Fibroblast of skin of left biceps (primary cell): ENCODE data around the gene PAM.

Experiments
- DNase-seq, 2 experiments: peaks; one replicate each; pipeline ENCODE4 v3.0.0-alpha.2; 2013; ENCODE audit warnings: low read depth in 2 of 2

The PAM gene

DNA sequence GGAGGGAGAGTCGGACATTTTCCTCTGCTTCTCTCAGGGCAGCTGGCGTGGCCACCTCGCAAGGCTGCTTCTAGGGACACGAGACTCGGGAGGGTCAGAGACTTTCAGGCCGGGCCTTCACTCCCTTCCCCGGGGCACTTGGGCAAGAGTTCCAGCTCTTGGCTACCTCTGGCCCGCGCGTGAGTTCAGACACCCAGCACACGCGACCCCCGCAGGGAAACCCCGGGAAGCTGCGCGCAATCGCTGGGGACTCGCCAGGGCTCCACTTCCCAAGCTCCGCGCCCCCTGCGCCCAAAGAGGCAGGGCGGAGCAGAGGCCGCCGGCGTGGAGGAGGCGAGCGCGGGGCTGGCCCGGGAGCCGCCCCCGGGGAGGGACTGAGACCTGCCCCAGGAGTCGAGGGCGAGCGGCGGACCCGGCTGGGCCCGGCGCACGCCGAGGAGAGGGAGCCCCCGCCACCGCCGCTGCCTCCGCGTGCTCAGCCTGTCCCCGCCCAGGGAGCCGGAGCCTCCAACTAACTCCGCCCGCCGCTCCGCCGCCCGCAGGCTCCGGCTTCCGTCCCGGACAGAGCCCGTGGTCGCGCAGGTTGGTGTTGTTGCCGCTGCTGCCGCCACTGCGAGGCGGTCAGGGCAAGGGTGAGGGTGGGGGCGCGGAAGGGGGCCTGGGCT, at the start of gene PAM:
TSS of gene PAM (plus strand) at position 539 of the 665 bp plus-strand sequence. CDS start 110,891 bp downstream, outside the sequence.
- no peak for DNase-seq

DNA sequence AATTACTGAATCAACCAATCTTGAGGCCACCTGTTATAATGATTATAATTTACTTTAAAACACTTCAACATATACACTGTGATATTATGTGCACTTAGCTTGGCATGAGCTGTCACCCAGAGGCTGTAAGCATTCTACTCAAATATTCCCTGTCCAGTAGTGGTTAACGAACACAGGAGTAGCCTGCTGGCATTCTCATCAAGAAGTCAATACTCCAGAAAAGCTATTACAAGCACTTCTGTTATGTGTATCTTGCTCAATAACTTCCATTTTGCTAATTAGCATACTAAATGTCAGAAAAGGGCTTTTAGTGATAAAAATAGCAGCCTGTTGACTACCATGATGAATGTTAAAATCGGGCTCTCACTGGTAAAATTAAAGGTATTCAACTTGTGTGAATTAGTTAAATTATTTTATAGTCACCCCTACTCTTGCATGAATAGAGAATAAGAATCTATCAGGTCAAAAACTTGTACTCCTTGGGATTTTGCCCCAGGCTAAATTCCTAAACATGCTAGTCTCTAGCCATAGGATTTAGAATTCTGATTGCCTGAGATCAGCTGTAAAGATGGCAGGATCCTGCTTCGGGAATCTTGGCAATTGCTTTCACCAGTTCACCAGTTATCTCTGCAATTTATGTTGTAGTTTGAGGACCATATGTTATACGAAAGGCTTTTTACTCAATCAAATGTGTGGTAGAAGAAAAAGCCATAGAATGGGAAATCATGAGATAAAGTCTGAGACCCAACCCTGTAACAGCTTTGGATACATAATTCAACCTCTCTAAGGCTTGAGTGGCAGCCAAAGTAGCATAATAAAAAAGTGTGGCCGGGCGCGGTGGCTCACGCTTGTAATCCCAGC, 43.4 kb upstream of the PAM start:
- no peak for DNase-seq

DNA sequence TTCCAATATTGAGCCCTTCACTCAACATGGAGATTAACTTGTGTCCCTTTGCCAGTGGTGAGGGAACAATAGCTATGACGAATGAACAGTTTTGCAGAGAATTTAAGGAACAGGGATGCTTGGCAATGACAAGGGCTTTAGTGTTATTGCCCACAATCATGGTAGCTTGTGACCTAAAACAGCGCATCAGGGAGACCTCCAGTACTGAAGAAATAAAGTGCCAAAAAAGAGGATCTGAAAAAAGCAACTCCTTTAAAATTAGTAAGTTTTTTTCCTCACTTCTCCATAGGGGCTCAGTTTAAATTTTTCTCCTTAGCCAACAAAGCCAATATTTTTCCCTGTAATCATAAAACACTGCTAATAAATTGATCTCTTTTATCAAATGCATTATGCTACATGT, 41.8 kb upstream of the PAM start:
- DNase-seq = no peak

DNA sequence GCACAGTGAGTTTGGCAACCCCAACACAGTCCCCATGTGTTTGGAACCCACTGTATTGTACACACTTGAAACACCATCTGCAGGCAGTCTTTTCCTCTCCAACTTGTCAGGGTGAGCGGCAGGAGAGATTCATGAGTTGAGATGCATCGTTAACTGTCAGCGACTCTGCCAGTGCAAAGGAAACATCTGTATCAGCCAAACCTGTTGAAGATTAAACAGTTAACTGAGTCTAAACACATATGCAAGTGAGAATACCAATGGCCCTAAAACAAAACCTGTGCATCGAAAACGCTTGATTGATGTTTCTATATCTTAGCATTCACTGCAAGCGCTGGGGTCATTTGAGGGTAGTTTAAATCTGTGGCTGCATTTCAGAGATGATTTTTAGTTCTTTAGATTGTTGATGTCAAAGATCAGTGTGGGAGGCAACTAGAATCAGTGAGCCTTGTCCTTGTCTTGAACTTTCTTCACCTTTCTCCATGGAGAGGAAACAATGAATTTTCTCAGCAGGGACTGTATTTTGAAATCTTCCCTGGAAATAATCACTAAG, 41.3 kb upstream of the PAM start:
- DNase-seq = no peak

DNA sequence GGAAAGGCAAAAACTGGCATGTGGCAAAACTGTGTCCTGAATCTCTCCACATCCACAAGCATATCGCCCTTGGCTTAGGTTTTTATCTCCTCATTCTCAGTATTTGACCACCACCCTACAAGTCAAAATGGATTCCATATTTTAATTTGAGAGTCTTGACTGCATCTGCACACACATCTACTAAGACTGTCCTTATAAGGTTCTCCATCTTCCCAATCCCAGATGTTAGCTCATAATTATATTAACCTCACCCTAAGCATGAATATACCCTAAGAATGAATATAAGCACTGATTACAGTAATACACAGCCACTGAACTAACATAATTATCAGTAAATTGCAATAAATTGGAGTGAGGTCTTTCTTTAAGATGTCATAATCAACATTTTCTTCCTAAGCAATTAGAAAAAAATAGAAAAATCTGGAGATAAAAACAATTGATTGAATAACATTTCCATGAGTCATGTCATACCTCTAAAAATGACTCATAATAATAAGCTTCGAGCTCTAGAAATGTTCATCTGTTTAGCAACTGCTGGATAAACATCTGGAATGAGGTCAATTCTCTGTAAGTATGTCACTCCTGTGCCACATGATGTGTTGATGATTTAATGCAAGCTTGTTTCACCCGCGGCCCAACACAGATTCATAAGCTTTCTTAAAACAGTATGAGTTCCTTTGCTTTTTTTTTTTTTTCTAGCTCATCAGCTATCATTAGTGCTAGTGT, 39.9 kb upstream of the PAM start:
- DNase-seq = peak; percentile 70 to 73

DNA sequence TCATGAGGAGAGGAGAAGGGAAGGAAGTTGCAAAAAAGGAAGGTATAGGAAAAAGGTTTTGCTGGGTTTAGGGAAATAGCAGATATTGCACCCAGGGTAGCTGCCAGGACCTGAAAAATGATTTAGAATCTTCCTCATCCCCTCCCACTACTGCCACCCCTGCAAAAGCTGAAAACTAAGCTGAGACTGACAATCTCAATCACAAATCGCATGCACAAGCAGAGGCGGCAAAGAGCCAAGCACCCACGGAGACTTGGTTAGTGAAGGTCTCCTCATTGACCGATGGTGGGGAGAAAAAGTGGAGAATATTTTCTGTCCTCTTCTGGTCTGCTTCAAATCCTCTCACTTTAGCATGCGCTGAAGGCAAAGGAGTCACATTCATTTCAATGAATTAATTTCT, 39.1 kb upstream of the PAM start:
- no peak for DNase-seq

DNA sequence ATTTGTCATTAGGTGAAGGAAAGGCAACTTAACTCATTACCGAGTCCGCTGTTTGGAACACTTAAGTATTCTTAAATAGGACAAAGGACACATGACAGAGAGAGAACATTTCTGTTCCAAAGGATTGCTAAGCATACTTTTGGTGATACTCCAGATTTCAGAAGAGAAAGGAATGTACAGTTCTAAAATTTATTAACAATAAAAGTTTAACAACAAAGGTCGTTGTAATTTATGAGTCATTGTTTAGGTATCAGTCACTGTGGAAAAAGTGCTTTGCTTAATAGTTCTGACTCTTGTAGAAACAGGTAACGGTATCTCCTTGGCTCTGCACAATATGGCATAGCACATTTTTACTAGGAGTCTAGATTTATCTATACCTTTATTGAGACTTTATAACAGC, 36.3 kb upstream of the PAM start:
- no peak for DNase-seq

DNA sequence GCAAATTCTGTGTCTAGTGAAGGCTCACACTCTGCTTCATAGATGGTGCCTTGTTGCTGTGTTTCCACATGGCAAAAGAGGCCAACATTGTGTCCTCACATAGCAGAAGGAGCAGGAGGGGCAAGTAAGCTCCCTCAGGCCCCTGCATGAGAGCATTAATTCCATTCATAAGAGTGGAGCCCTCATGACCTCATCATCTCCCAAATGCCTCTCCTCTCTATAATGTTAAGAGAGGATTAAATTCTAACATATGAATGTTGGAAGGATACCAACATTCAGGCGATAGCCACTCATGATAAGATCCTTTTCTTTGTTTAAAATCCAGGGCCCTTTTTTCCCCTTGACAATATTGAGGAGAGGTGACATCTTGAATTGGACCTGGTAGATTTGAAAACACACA, 35.2 kb upstream of the PAM start:
- no peak for DNase-seq

DNA sequence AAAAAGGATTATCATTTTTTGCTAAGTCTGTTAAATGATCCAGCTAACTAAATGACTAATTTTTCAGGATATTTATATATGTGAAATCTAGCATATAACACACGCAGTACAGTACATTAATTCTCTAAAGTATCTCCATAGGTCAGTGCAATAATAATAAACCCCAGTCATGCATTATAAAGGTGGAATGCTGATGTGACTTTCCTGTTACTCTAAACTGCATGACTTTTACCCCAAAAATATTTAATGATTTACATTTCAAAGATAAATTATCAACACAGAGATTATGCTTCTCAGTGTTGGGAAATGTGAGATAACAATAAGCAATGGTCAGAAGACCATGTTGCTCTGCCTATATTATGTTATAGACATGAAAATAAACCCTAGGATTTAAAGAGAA, 34.1 kb upstream of the PAM start:
- no peak for DNase-seq

DNA sequence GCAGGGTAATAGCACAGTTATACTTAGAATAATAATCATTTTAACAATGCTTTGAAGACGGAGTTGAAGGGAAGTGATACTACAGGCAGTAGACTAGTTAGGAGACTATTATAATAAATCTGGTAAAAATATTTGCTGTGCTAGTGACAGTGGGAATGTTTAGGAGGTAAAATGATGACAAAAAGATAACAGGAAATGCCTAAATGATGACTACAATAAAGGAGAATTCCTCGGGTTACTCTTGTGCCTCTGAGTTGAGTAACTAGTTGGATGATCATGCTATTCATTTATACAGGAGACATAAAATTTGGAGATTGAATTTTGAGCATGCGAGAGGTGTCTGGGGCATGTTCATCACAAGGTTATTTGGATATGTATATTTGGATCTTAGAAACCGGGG, 32.2 kb upstream of the PAM start:
- DNase-seq = no peak

DNA sequence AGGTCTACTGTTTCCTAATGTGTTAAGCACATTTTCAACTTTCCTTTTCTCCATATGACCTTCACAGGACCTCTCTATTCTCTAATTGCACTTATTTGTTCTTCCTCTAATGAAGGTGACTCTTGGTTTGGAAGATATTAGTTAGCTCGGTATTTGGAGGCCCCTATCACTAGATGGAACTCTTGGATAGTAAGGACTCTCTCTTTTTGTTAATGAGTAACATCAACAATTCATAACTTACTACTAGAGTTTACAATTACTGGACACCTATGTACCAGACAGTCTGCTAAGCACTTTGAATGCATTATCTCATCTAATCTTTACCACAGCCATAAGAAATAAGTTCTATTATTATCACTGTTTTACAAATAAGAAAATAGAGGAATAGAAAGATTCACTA, 23.4 kb upstream of the PAM start:
- DNase-seq = no peak

DNA sequence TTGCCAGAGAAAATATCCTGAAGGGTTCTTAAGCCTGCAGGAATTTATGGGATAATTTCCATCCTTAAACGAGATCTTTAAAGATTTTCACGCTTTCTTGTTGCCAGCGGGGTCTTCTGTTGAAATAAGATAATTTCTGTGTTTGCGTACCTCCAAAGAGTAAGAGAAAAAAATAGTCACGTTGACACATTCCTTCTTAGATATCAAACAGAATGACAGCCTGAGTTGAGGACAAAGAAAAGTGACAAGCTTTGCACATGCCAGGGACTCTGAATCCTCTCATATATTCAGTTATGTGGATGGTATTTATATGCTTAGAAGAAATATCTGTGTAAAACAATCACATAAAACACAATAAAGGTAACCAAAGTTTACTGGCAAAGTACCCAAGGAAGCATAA, 21.6 kb upstream of the PAM start:
- DNase-seq = no peak

DNA sequence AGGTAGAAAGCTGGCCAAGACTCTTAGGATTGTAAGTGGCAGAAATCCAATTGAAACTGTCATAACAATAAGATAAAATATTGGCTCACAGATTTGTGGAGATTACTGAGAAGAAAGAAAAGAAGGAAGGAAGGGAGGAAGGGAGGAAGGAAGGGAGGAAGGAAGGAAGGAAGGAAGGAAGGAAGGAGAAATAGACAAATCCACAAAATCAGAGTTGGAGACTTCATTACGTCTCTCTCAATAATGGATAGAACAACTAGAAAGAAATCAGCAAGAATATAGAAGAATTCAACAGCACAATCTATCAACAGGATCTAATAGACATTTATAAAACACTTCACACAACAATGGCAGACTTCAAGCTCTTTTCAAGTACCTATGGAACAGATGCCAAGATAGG, 17.9 kb upstream of the PAM start:
- no peak for DNase-seq

DNA sequence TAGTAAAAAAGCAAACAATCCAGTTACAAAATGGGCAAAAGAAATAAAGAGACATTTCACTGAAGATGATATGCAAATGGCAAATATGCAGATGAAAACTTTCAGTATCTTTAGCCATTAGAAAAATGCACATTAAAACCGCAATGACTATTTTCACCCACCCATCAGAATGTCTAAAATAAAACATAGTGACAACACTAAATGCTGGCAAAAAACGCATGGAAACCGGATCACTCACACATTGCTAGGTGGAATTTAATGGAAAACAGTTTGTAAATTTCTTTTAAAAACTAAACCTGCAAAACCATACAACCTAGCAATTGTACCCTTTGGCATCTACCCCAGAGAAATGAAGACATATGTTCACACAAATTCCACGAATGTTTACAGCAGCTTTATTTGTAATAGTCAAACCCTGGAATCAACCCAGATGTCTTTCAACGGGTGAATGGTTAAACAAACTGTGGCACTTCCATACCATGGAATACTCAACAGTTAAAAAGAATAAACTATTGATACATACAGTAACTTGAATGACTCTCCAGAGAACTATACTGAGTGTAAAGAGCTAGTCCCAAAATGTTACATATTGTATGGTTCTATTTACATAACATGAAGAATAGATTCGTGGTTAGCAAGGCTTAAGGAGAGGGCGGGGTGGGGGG, 17.2 kb upstream of the PAM start:
- no peak for DNase-seq

DNA sequence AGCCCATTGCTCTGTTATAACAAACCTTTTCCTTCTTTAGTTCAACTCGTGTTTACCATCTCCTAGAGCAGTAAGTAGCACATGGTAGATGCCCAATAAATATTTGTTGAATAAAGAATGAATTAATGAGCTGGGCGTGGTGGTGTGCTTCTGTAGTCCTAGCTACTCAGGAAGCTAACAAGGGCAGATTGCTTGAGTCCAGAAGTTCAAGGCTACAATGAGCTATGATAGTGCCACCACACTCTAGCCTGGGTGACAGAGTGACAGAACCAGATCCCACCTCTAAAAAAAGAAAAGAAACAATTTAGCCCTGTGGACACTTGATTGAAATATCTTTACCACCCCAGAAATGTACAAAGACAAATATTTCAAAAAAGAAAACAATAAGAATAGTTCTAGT, 14.6 kb upstream of the PAM start:
- DNase-seq = no peak

DNA sequence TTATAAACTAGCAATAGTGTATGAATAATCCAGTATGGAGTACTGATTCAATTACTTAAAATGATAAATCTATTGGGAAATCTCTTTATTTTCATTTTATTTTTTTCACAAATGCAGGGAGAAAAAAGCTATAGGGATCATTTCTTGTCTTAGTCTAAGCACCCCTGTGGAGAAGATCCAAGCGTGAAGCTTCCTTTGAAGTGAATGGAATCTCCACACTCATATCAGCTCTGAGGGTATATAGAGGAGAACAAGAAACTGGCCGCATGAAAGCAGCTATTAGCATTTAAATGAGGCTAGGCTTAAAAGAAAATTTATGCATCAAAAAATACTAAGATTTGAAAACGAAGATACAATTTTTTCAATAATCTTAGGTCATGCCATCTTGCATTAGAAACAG, 12.9 kb upstream of the PAM start:
- no peak for DNase-seq

DNA sequence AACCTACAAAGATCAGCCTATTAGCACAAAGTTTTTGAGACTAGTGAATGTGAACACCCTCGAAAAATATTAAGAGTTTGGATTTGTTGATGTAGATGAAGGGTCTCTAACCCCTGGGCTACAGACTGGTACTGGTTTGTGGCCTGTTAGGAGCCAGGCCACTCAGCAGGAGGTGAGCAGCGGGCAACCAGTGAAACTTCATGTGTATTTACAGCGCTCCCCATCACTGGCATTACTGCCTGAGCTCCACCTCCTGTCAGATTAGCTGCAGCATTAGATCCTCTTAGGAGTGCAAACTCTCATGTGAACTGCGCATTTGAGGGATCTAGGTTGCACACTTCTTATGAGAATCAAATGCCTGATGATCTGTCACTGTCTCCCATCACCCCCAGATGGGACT, 11.2 kb upstream of the PAM start:
- no peak for DNase-seq

DNA sequence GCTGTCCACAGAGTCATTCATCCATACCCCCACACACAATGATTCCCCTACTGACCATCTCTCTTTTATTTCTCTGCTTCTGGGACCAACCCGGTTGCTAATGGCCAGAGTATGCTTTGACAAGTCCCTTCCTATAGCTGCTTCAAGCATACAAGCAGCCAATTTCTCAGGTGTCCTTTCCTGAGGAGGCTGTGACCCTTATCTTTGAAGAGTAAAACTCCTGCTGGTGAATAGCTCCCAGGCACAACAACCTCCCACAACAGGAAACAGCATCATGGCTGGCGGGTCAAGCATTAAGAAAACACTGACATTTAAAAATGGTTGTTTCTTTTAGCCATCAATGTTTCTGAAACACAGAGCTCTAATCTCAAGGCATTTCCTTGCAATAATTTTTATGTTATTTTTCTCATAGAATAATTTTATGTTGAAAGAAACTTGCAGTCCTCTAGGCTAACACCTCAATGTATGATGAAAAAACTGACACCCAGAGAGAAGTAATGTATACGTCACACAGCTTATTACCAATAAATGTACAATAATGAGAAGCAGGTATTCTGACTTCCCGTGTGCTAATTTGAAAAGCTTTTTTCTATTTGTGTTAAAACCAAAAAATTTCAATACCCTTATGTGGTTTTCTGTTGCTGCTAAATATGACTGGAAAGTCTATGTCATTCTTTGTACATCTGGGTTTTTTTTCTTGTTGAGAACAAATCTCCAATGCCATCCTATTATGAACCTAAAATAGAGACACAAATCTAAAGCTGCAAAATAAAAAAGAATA, 7.5 kb upstream of the PAM start:
- DNase-seq = no peak

DNA sequence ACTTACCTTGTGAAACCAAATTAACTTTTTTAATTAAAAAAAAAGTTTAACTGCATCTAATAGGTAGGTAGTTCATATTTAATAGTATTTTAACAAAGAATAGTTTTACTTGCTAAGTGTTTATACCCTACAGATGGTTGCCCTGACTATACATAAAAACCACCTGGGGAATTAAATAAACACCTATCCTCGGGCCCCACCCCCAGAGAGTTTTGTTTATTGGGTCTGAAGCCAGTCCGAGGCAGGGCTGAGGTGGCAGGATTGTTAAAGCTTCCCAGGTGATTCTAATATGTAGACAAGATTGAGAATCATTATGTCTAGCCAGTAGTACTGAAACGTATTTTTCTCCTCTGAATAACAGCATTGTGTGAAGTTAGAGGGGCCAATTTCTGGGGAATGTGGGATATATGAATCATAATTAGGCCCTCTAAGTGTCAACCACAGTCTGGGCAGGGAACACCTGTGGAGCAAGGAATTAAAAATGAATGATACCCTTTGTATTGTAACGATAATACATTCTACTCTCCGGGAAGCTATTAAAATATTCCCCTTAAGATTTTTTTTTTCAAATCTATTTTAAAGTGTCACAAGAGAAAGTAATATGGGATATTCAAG, 5.6 kb upstream of the PAM start:
- no peak for DNase-seq

DNA sequence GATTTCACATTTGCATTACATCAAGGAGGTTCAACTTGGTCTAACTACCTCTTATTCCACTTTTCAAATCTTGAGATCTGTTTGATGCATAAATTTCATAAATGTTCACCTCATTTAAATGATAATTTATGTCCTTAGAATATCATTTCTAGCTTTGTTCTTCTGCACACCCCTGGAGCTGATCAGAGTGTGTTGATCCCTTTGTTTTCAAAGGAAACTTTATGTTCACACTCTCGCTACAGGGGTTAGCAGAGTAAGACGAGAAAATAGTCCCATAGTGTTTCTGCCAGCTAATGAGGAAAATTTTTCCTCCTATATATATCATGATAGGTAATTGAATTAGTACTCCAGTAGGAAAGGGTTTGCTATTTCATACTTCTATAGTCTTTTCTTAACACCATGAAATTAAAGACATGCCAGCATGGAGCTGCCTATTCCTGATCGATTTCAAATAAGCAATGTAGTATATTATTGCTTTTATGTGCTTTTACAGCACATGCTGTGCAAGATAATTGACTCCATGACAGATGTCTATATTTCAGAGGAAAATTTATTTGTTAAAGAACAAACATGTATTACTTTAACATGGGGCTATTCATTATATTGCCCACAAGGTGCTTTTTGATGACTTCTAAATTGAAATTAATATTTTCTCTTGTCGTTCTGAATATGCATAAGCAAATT, 4.8 kb upstream of the PAM start:
- no peak for DNase-seq
